Mesenchymal stem cell (in vitro differentiated cells and primary cell): Measurements from ENCODE around the gene NACC1.
A peak's percentile ranks its signal among the peaks of the same experiment; 100 is the strongest.

ENCODE experiments used
- DNase-seq: peaks from one replicate; pipeline ENCODE4 v3.0.0-alpha.2; 2013
- H2AFZ ChIP-seq: one replicate; pipeline ENCODE4 v1.6.1; 2013; ENCODE audit warnings: low read depth, mild to moderate bottlenecking, control low read depth, inconsistent platforms, low read length, moderate library complexity
- H2AK5ac ChIP-seq: 2 replicates; pipeline ENCODE4 v1.6.1; 2013; ENCODE audit warnings: low read length, moderate library complexity, mild to moderate bottlenecking, inconsistent platforms; ENCODE audit not compliant: severe bottlenecking
- H2BK120ac ChIP-seq: one replicate; pipeline ENCODE4 v1.6.1; 2013; ENCODE audit warnings: low read depth, mild to moderate bottlenecking, inconsistent platforms, low read length, moderate library complexity
- H2BK12ac ChIP-seq, 2 experiments: one replicate each; pipeline ENCODE4 v1.6.1; 2013; ENCODE audit warnings: inconsistent platforms in 2 of 2, low read length in 2 of 2, mild to moderate bottlenecking in 2 of 2, moderate library complexity in 2 of 2, control low read depth in 1 of 2
- H2BK15ac ChIP-seq: one replicate; pipeline ENCODE4 v1.6.1; 2013; ENCODE audit warnings: mild to moderate bottlenecking, low read depth, inconsistent platforms; ENCODE audit not compliant: poor library complexity, severe bottlenecking
- H2BK5ac ChIP-seq: 2 replicates; pipeline ENCODE4 v1.6.1; 2013; ENCODE audit warnings: low read depth, mild to moderate bottlenecking, low read length, control low read depth, inconsistent platforms; ENCODE audit not compliant: poor library complexity, severe bottlenecking
- H3K14ac ChIP-seq, 2 experiments: one replicate each; pipeline ENCODE4 v1.6.1; 2013; ENCODE audit warnings: inconsistent platforms in 2 of 2, low read length in 2 of 2, control low read depth in 1 of 2, mild to moderate bottlenecking in 1 of 2, moderate library complexity in 1 of 2
- H3K18ac ChIP-seq, 2 experiments: one replicate each; pipeline ENCODE4 v1.6.1; 2013; ENCODE audit warnings: inconsistent platforms in 2 of 2, low read length in 2 of 2, control low read depth in 1 of 2, low read depth in 1 of 2, mild to moderate bottlenecking in 1 of 2
- H3K23ac ChIP-seq, 2 experiments: one replicate each; pipeline ENCODE4 v1.6.1; 2013; ENCODE audit warnings: inconsistent platforms in 2 of 2, low read length in 2 of 2, mild to moderate bottlenecking in 2 of 2, moderate library complexity in 2 of 2, control low read depth in 1 of 2
- H3K27ac ChIP-seq: 2 replicates; pipeline ENCODE4 v1.5.1; 2013; ENCODE audit warnings: mild to moderate bottlenecking, moderate library complexity, low read length, control low read depth, inconsistent platforms; ENCODE audit not compliant: poor library complexity, severe bottlenecking
- H3K27me3 ChIP-seq, 2 experiments: 2 replicates each; pipeline versions ENCODE4 v1.6.1 to v1.7.0; 2013; ENCODE audit warnings: low read length in 2 of 2, mild to moderate bottlenecking in 2 of 2, moderate library complexity in 2 of 2, control low read depth in 1 of 2, inconsistent platforms in 1 of 2; ENCODE audit not compliant: control insufficient read depth in 1 of 2, insufficient read depth in 1 of 2
- H3K36me3 ChIP-seq, 2 experiments: 2 replicates each; pipeline versions ENCODE4 v1.6.1 to v1.7.0; 2013; ENCODE audit warnings: low read length in 2 of 2, control low read depth in 1 of 2, inconsistent platforms in 1 of 2, low read depth in 1 of 2, mild to moderate bottlenecking in 1 of 2; ENCODE audit not compliant: insufficient read depth in 2 of 2, control insufficient read depth in 1 of 2
- H3K4ac ChIP-seq, 2 experiments: one replicate each; pipeline ENCODE4 v1.6.1; 2013; ENCODE audit warnings: inconsistent platforms in 2 of 2, low read length in 2 of 2, mild to moderate bottlenecking in 2 of 2, moderate library complexity in 2 of 2, control low read depth in 1 of 2, low read depth in 1 of 2
- H3K4me1 ChIP-seq: 2 replicates; pipeline ENCODE4 v1.6.1; 2013; ENCODE audit warnings: low read depth, low read length, control low read depth; ENCODE audit not compliant: control insufficient read depth, insufficient read depth
- H3K4me2 ChIP-seq: 2 replicates; pipeline ENCODE4 v1.6.1; 2013; ENCODE audit warnings: low read length, mild to moderate bottlenecking, inconsistent platforms; ENCODE audit not compliant: poor library complexity, severe bottlenecking
- H3K4me3 ChIP-seq, 2 experiments: 2 replicates each; pipeline versions ENCODE4 v1.5.1 to v1.7.0; 2013; ENCODE audit warnings: low read length in 2 of 2, mild to moderate bottlenecking in 2 of 2, control low read depth in 1 of 2, low read depth in 1 of 2; ENCODE audit not compliant: insufficient read depth in 1 of 2
- H3K79me1 ChIP-seq: replicated peaks from 2 replicates; pipeline ENCODE4 v1.6.1; 2013; ENCODE audit warnings: mild to moderate bottlenecking, control low read depth, low read length, inconsistent platforms; ENCODE audit not compliant: poor library complexity, severe bottlenecking
- H3K9ac ChIP-seq: 2 replicates; pipeline ENCODE4 v1.7.0; 2013; ENCODE audit warnings: mild to moderate bottlenecking, low read length, moderate library complexity
- H3K9me3 ChIP-seq: 2 replicates; pipeline ENCODE4 v1.7.0; 2013; ENCODE audit warnings: mild to moderate bottlenecking, low read length; ENCODE audit not compliant: control insufficient read depth
- H4K8ac ChIP-seq: one replicate; pipeline ENCODE4 v1.6.1; 2013; ENCODE audit warnings: inconsistent platforms, mild to moderate bottlenecking, low read length, moderate library complexity
- H4K91ac ChIP-seq: one replicate; pipeline ENCODE4 v1.6.1; 2013; ENCODE audit warnings: mild to moderate bottlenecking, low read length, inconsistent platforms
- WGBS: methylation state at CpG from one replicate; pipeline ENCODE4 v1.1.7; 2013; ENCODE audit warnings: mixed read lengths; 5-methylcytosine and 5-hydroxymethylcytosine counted together

Gene NACC1

GRCh38 chr19:13150187-13150930 lies 32.3 kb downstream of the NACC1 start, which contains the start of the genes IER2 and STX10:
TSS of gene IER2 (plus strand) at chr19:13150411. CDS start at chr19:13153187, 2,776 bp downstream.
TSS of gene STX10 (minus strand) at chr19:13150375. CDS start at chr19:13150173, 202 bp downstream.
- Histone ChIP-seq H3K4me1 (peaks cover 18% of the 10 kb centered on the region), H3K14ac (peak within 1 kb of the TSS; percentile 84 to 98), H2BK120ac (peak within 1 kb of the TSS; percentile 97), H2BK12ac (peak within 1 kb of the TSS; percentile 52 to 75), H3K4me2 (peak within 1 kb of the TSS; percentile 85), H3K27me3 (no peaks in the 10 kb centered on the region), H2BK15ac (peak within 1 kb of the TSS; percentile 96), H3K4me3 (peak within 1 kb of the TSS; percentile 71 to 94), H3K4ac (peak within 1 kb of the TSS; percentile 98), H2AFZ (peak within 1 kb of the TSS; percentile 55), H4K8ac (peak within 1 kb of the TSS; percentile 99), H4K91ac (peak within 1 kb of the TSS; percentile 99), H2BK5ac (peak within 1 kb of the TSS; percentile 97), H3K9ac (peak within 1 kb of the TSS; percentile 99), H3K18ac (peak within 1 kb of the TSS; percentile 95 to 98), H3K79me1 (peaks cover 14% of the 10 kb centered on the region), H3K9me3 (no peaks in the 10 kb centered on the region), H2AK5ac (peak within 1 kb of the TSS; percentile 79), H3K27ac (peak within 1 kb of the TSS; percentile 98), H3K36me3 (peaks cover 9 to 15% of the 10 kb centered on the region in 2 experiments), H3K23ac (peak within 1 kb of the TSS; percentile 42 to 57)
- under 1% methylated on average over 47 of the region's 51 CpGs for WGBS
- peak; percentile 97 for DNase-seq

- Histone ChIP-seq H3K4ac (peak overlapping the region; percentile 98), H3K14ac (peak overlapping the region; percentile 84 to 98), H3K27me3 (no peaks in the 10 kb centered on the region), H2BK15ac (peak overlapping the region; percentile 96), H3K4me3 (peak overlapping the region; percentile 71 to 94), H3K79me1 (peaks cover 14% of the 10 kb centered on the region), H2BK120ac (peak overlapping the region; percentile 97), H2AFZ (no peak overlapping the region), H2BK12ac (peak overlapping the region; percentile 52 to 75), H2AK5ac (peak overlapping the region; percentile 79), H4K8ac (peak overlapping the region; percentile 99), H3K23ac (peak overlapping the region; percentile 42 to 64), H3K4me2 (peak overlapping the region; percentile 77), H4K91ac (peak overlapping the region; percentile 99), H3K27ac (peak overlapping the region; percentile 98), H3K18ac (peak overlapping the region; percentile 95 to 98), H3K4me1 (peaks cover 24% of the 10 kb centered on the region), H3K9ac (peak overlapping the region; percentile 99), H3K9me3 (no peaks in the 10 kb centered on the region), H3K36me3 (peaks cover 8 to 14% of the 10 kb centered on the region in 2 experiments), H2BK5ac (peak overlapping the region; percentile 97)
- WGBS: under 1% methylated on average over 33 of the region's 34 CpGs
- DNase-seq: peak; percentile 31
Observed at GRCh38 chr19:13150931-13151604, 33.0 kb downstream of the NACC1 start.

- Histone ChIP-seq H2BK5ac (peak overlapping the region; percentile 97), H3K36me3 (peaks cover 8 to 9% of the 10 kb centered on the region in 2 experiments), H3K27ac (peak overlapping the region; percentile 98), H2BK15ac (peak overlapping the region; percentile 92), H4K91ac (peak overlapping the region; percentile 99), H2AFZ (no peak overlapping the region), H3K4me3 (peak overlapping the region; percentile 71 to 94), H3K14ac (peak overlapping the region in 1 of 2 experiments; percentile 53), H2BK12ac (peak overlapping the region in 1 of 2 experiments; percentile 83), H3K4me1 (peaks cover 27% of the 10 kb centered on the region), H3K23ac (peak overlapping the region in 1 of 2 experiments; percentile 64), H3K4me2 (peak overlapping the region; percentile 77), H3K18ac (peak overlapping the region; percentile 95 to 98), H2AK5ac (peak overlapping the region; percentile 54), H3K9me3 (no peaks in the 10 kb centered on the region), H4K8ac (peak overlapping the region; percentile 99), H3K9ac (peak overlapping the region; percentile 100), H3K79me1 (peaks cover 12% of the 10 kb centered on the region), H3K4ac (peak overlapping the region in 1 of 2 experiments; percentile 98), H2BK120ac (peak overlapping the region; percentile 50), H3K27me3 (no peaks in the 10 kb centered on the region)
- WGBS: under 1% methylated on average over 60 of the region's 71 CpGs
- peak; percentile 97 for DNase-seq
Observed at GRCh38 chr19:13151605-13152355, 33.7 kb downstream of the NACC1 start.
